ENCODE measurements around the gene SPRY2.

GRCh38 chr13:80331984-80332383, 8.9 kb downstream of the SPRY2 start:
- TF ChIP-seq CTCF (IDR thresholded peaks at IDR 0.05 in 2 of 3, conservative IDR thresholded peaks at IDR 0.05 in 1 of 3; ENCODE audit: borderline replicate concordance in 1 of 3, insufficient read depth in 1 of 3, low read depth in 2 of 3, low read length in 2 of 3) = no peak
- no peak for TF ChIP-seq YY1 (IDR thresholded peaks at IDR 0.05; ENCODE audit: extremely low read depth, insufficient replicate concordance, low read depth, low read length)
- no peak for TF ChIP-seq RAD21 (IDR thresholded peaks at IDR 0.05; ENCODE audit: low read depth)
- TF ChIP-seq MAX (IDR thresholded peaks at IDR 0.05) = no peak
- TF ChIP-seq EZH2 (IDR thresholded peaks at IDR 0.05) = no peak
- no peak for TF ChIP-seq REST (IDR thresholded peaks at IDR 0.05; ENCODE audit: low read depth)
- TF ChIP-seq POLR2AphosphoS5 (IDR thresholded peaks at IDR 0.05; ENCODE audit: low read depth, low read length) = no peak
- no peak for TF ChIP-seq POLR2A (IDR thresholded peaks at IDR 0.05; ENCODE audit: borderline replicate concordance, extremely low read depth, insufficient read depth, insufficient read length)
- TF ChIP-seq SIN3A (IDR thresholded peaks at IDR 0.05; ENCODE audit: low read depth) = no peak

All from HCT116 (cell line).